KMS-11 (cell line): ENCODE data around the gene SMCHD1.
"Not testable (repeated sequence)": the region's sequence is repeated elsewhere in the genome, so short reads cannot be mapped to it uniquely, and the experiment has no call there.

Experiments used
- H2AFZ ChIP-seq: fragments of 200-600 bp; sonication (generic); 2 replicates; pipeline ENCODE4 v1.6.1; 2016; ENCODE audit warnings: antibody characterized with exemption, mixed run types, low read depth
- H3K27ac ChIP-seq: fragments of 200-600 bp; sonication (generic); 2 replicates; pipeline ENCODE4 v1.6.1; 2016; ENCODE audit warnings: mild to moderate bottlenecking, mixed run types
- H3K27me3 ChIP-seq: fragments of 200-600 bp; sonication (generic); 2 replicates; pipeline ENCODE4 v1.6.1; 2017; ENCODE audit warnings: mild to moderate bottlenecking, low read depth, mixed run types, moderate library complexity; ENCODE audit not compliant: insufficient read depth
- H3K36me3 ChIP-seq: fragments of 200-600 bp; sonication (generic); 2 replicates; pipeline ENCODE4 v1.6.1; 2017; ENCODE audit warnings: mild to moderate bottlenecking, mixed run types; ENCODE audit not compliant: insufficient read depth
- H3K4me1 ChIP-seq: fragments of 200-600 bp; sonication (generic); 2 replicates; pipeline ENCODE4 v1.6.1; 2016; ENCODE audit warnings: mild to moderate bottlenecking, low read depth, mixed run types; ENCODE audit not compliant: poor library complexity, severe bottlenecking
- H3K4me2 ChIP-seq: fragments of 200-600 bp; sonication (generic); 2 replicates; pipeline ENCODE4 v1.7.0; 2016; ENCODE audit warnings: mild to moderate bottlenecking, mixed run types
- H3K4me3 ChIP-seq: fragments of 200-600 bp; sonication (generic); IDR thresholded peaks from 2 replicates; pipeline ENCODE4 v1.6.1; 2017; ENCODE audit warnings: low read depth, low read length, mixed read lengths; ENCODE audit not compliant: insufficient read depth
- H3K79me2 ChIP-seq: fragments of 200-600 bp; sonication (generic); 2 replicates; pipeline ENCODE4 v1.6.1; 2016; ENCODE audit warnings: low read depth, mixed run types; ENCODE audit not compliant: insufficient read depth
- H3K9ac ChIP-seq: fragments of 200-600 bp; sonication (generic); 2 replicates; pipeline ENCODE4 v1.6.1; 2016; ENCODE audit warnings: mild to moderate bottlenecking, mixed run types
- H4K20me1 ChIP-seq: fragments of 200-600 bp; sonication (generic); 2 replicates; pipeline ENCODE4 v1.6.1; 2016; ENCODE audit warnings: mild to moderate bottlenecking, mixed run types; ENCODE audit not compliant: insufficient read depth
- CTCF ChIP-seq: fragments of 200-600 bp; sonication (generic); conservative IDR thresholded peaks from 2 replicates; pipeline ENCODE4 v1.6.1; 2017; ENCODE audit warnings: low read depth, mild to moderate bottlenecking, antibody characterized with exemption, low read length, moderate library complexity, mixed read lengths

SMCHD1 gene

GRCh38 chr18:2672410-2672809 lies 16.9 kb downstream of the SMCHD1 start:
- Histone ChIP-seq H3K27me3 (no peaks in the 10 kb centered on the region), H3K79me2 (peaks cover 17% of the 10 kb centered on the region; the same call in 1 of the 2 replicates), H3K9ac (no peak overlapping the region), H2AFZ (no peak overlapping the region), H3K4me2 (no peak overlapping the region), H3K4me1 (no peaks in the 10 kb centered on the region), H3K36me3 (peaks cover 16% of the 10 kb centered on the region), H3K27ac (no peak overlapping the region), H3K4me3 (no peak overlapping the region), H4K20me1 (no peaks in the 10 kb centered on the region)
- TF ChIP-seq CTCF: no peak

GRCh38 chr18:2672872-2673271 lies 17.3 kb downstream of the SMCHD1 start:
- TF ChIP-seq CTCF: no peak
- Histone ChIP-seq H3K27ac (no peak overlapping the region), H3K79me2 (peaks cover 19% of the 10 kb centered on the region; the same call in 1 of the 2 replicates), H3K36me3 (peaks cover 16% of the 10 kb centered on the region), H3K4me3 (no peak overlapping the region), H3K9ac (no peak overlapping the region), H3K27me3 (no peaks in the 10 kb centered on the region), H2AFZ (no peak overlapping the region), H3K4me2 (no peak overlapping the region), H3K4me1 (no peaks in the 10 kb centered on the region), H4K20me1 (no peaks in the 10 kb centered on the region)

GRCh38 chr18:2678933-2679332 lies 23.4 kb downstream of the SMCHD1 start:
- H3K4me2 ChIP-seq, H3K36me3 ChIP-seq, H3K4me3 ChIP-seq, H3K4me1 ChIP-seq, H4K20me1 ChIP-seq, H3K27me3 ChIP-seq, H3K9ac ChIP-seq, H2AFZ ChIP-seq, H3K27ac ChIP-seq: not testable (repeated sequence)
- peaks cover 30% of the 10 kb centered on the region; the same call in 1 of the 2 replicates for H3K79me2 ChIP-seq

GRCh38 chr18:2680216-2680792 lies 24.8 kb downstream of the SMCHD1 start:
- no peak for TF ChIP-seq CTCF
- Histone ChIP-seq H3K27me3 (no peaks in the 10 kb centered on the region), H3K4me3 (no peak overlapping the region), H3K27ac (no peak overlapping the region), H4K20me1 (no peaks in the 10 kb centered on the region; the same call in 1 of the 2 replicates), H3K79me2 (peaks cover 40% of the 10 kb centered on the region; the same call in 1 of the 2 replicates), H3K4me2 (no peak overlapping the region), H2AFZ (no peak overlapping the region), H3K36me3 (0 out of 2 replicates have a peak, but pooled peaks cover 3% of the 10 kb centered on the region), H3K9ac (no peak overlapping the region), H3K4me1 (peaks cover 7% of the 10 kb centered on the region)

- 0 out of 2 replicates have a peak, but pooled peaks cover 3% of the 10 kb centered on the region for H3K36me3 ChIP-seq
- H3K4me3 ChIP-seq: no peak overlapping the region
- no peak overlapping the region for H3K4me2 ChIP-seq
- H2AFZ ChIP-seq: no peak overlapping the region
- no peak overlapping the region for H3K27ac ChIP-seq
- no peaks in the 10 kb centered on the region; the same call in 1 of the 2 replicates for H4K20me1 ChIP-seq
- no peaks in the 10 kb centered on the region for H3K27me3 ChIP-seq
- peaks cover 58% of the 10 kb centered on the region; the same call in 1 of the 2 replicates for H3K79me2 ChIP-seq
- peaks cover 14% of the 10 kb centered on the region for H3K4me1 ChIP-seq
- no peak for TF ChIP-seq CTCF
- no peak overlapping the region for H3K9ac ChIP-seq
Measured at GRCh38 chr18:2681993-2682603, 26.6 kb downstream of the SMCHD1 start.
